ENCODE data around the gene AGAP2.

GRCh38 chr12:57755194-57755453 is 16.6 kb upstream of the AGAP2 start:
- TF ChIP-seq RERE (CRISPR knock-in tag; IDR thresholded peaks at IDR 0.05; ENCODE audit: borderline replicate concordance) (no peak), POLR2A (conservative IDR thresholded peaks at IDR 0.05) (no peak), PHF8 (IDR thresholded peaks at IDR 0.05; ENCODE audit: borderline replicate concordance, low read length) (no peak), ZBTB2 (IDR thresholded peaks at IDR 0.05) (no peak)
